NT2/D1 (cell line): ENCODE data around the gene INTS7.

Experiments
- DNase-seq: peaks from one replicate; pipeline ENCODE4 v3.0.0-alpha.2; 2011; ENCODE audit warnings: low read depth, low spot score
- H3K27me3 ChIP-seq: 2 replicates; pipeline ENCODE4 v1.6.0; 2011; ENCODE audit warnings: mild to moderate bottlenecking; ENCODE audit not compliant: insufficient read length, insufficient read depth
- H3K36me3 ChIP-seq: 2 replicates; pipeline ENCODE4 v1.6.1; 2011; ENCODE audit warnings: mild to moderate bottlenecking, low read length, mixed read lengths; ENCODE audit not compliant: insufficient read depth, insufficient read length
- H3K4me1 ChIP-seq: 2 replicates; pipeline ENCODE4 v1.5.1; 2011; ENCODE audit not compliant: insufficient read depth, insufficient read length
- H3K4me3 ChIP-seq: 2 replicates; pipeline ENCODE4 v1.5.1; 2011; ENCODE audit warnings: low read depth; ENCODE audit not compliant: insufficient read length
- H3K9ac ChIP-seq: 2 replicates; pipeline ENCODE4 v1.6.0; 2011; ENCODE audit warnings: low read depth; ENCODE audit not compliant: insufficient read length
- H3K9me3 ChIP-seq: 2 replicates; pipeline ENCODE4 v1.5.1; 2011; ENCODE audit warnings: mild to moderate bottlenecking, low read length; ENCODE audit not compliant: insufficient read depth
- SUZ12 ChIP-seq: IDR thresholded peaks from 2 replicates; pipeline ENCODE4 v1.6.1; 2011; ENCODE audit not compliant: insufficient read length, insufficient read depth; ENCODE audit errors: extremely low read depth
- YY1 ChIP-seq: IDR thresholded peaks from 2 replicates; pipeline ENCODE4 v1.6.1; 2011; ENCODE audit not compliant: insufficient read length, insufficient read depth
- ZNF274 ChIP-seq: IDR thresholded peaks from 2 replicates; pipeline ENCODE4 v1.6.1; 2011; ENCODE audit warnings: mild to moderate bottlenecking, low read depth, low read length

INTS7 gene

GRCh38 chr1:211952299-211952698 lies 83.1 kb downstream of the INTS7 start:
- Histone ChIP-seq H3K36me3 (peaks cover 32% of the 10 kb centered on the region), H3K27me3 (no peaks in the 10 kb centered on the region), H3K4me1 (no peaks in the 10 kb centered on the region), H3K9ac (no peak overlapping the region), H3K9me3 (no peaks in the 10 kb centered on the region; the same call in 1 of the 2 replicates), H3K4me3 (no peak overlapping the region)
- no peak for DNase-seq
- TF ChIP-seq ZNF274 (no peak), SUZ12 (no peak), YY1 (no peak)

- DNase-seq: no peak
Measured at GRCh38 chr1:211951856-211952255, 83.5 kb downstream of the INTS7 start.

GRCh38 chr1:211948377-211948776 lies 87.0 kb downstream of the INTS7 start:
- Histone ChIP-seq H3K4me3 (no peak overlapping the region), H3K9ac (no peak overlapping the region), H3K9me3 (no peaks in the 10 kb centered on the region), H3K36me3 (peaks cover 45% of the 10 kb centered on the region), H3K27me3 (no peaks in the 10 kb centered on the region), H3K4me1 (peaks cover 4% of the 10 kb centered on the region)
- no peak for TF ChIP-seq YY1
- no peak for TF ChIP-seq ZNF274
- TF ChIP-seq SUZ12: no peak
- no peak for DNase-seq

More at GRCh38 chr1:211951856-211952255, 83.5 kb downstream of the INTS7 start:
- Histone ChIP-seq H3K9me3 (no peaks in the 10 kb centered on the region; the same call in 1 of the 2 replicates), H3K4me3 (no peak overlapping the region), H3K9ac (no peak overlapping the region), H3K27me3 (no peaks in the 10 kb centered on the region), H3K36me3 (peaks cover 28% of the 10 kb centered on the region), H3K4me1 (no peaks in the 10 kb centered on the region)
- no peak for TF ChIP-seq YY1
- TF ChIP-seq SUZ12: no peak
- no peak for TF ChIP-seq ZNF274

- TF ChIP-seq ZNF274: no peak
- no peak for TF ChIP-seq YY1
- no peak for TF ChIP-seq SUZ12
- Histone ChIP-seq H3K27me3 (no peaks in the 10 kb centered on the region), H3K9me3 (no peaks in the 10 kb centered on the region), H3K4me3 (no peak overlapping the region), H3K36me3 (peaks cover 52% of the 10 kb centered on the region), H3K9ac (no peak overlapping the region), H3K4me1 (peaks cover 4% of the 10 kb centered on the region)
- peak; percentile 40 for DNase-seq
Measured at GRCh38 chr1:211947396-211948295, 87.7 kb downstream of the INTS7 start.

- Histone ChIP-seq H3K4me1 (peaks cover 4% of the 10 kb centered on the region), H3K9ac (no peak overlapping the region), H3K4me3 (no peak overlapping the region), H3K9me3 (no peaks in the 10 kb centered on the region), H3K27me3 (no peaks in the 10 kb centered on the region), H3K36me3 (peaks cover 56% of the 10 kb centered on the region)
- DNase-seq: no peak
- no peak for TF ChIP-seq ZNF274
- no peak for TF ChIP-seq SUZ12
Measured at GRCh38 chr1:211944733-211945500, 90.4 kb downstream of the INTS7 start.

GRCh38 chr1:211942583-211942982 lies 92.8 kb downstream of the INTS7 start:
- Histone ChIP-seq H3K36me3 (peaks cover 53% of the 10 kb centered on the region), H3K4me1 (peaks cover 4% of the 10 kb centered on the region), H3K4me3 (no peak overlapping the region), H3K9ac (no peak overlapping the region), H3K27me3 (no peaks in the 10 kb centered on the region), H3K9me3 (no peaks in the 10 kb centered on the region)
- TF ChIP-seq ZNF274 (no peak), YY1 (no peak), SUZ12 (no peak)
- no peak for DNase-seq

- no peak for DNase-seq
- no peaks in the 10 kb centered on the region for H3K27me3 ChIP-seq
- H3K4me1 ChIP-seq: peaks cover 3% of the 10 kb centered on the region
- TF ChIP-seq SUZ12 (no peak), YY1 (no peak), ZNF274 (no peak)
- no peak overlapping the region for H3K9ac ChIP-seq
- no peak overlapping the region for H3K4me3 ChIP-seq
- peaks cover 43% of the 10 kb centered on the region for H3K36me3 ChIP-seq
- H3K9me3 ChIP-seq: no peaks in the 10 kb centered on the region
Measured at GRCh38 chr1:211939876-211940468, 95.4 kb downstream of the INTS7 start.
